GM12878 (cell line): Measurements from ENCODE around the gene SUPT4H1. TPM values are rescaled to one million over a fixed set of nuclear protein-coding genes. Genes with fewer than 3 reads are reported as not detected.
A peak's percentile ranks its signal among the peaks of the same experiment; 100 is the strongest.

ENCODE experiments used
- IKZF2 ChIP-seq, 2 experiments: fragments of 450-650 bp; IDR thresholded peaks; 2 replicates each; pipeline ENCODE4 v1.6.1; 2017; ENCODE audit warnings: mild to moderate bottlenecking in 2 of 2, moderate library complexity in 2 of 2
- NKRF ChIP-seq: fragments of 450-650 bp; conservative IDR thresholded peaks from 2 replicates; pipeline ENCODE4 v1.6.1; 2017; ENCODE audit warnings: mild to moderate bottlenecking, moderate library complexity
- PRDM15 ChIP-seq: fragments of 450-650 bp; formaldehyde crosslinking; IDR thresholded peaks from 2 replicates; pipeline ENCODE4 v1.4.0; 2020; ENCODE audit warnings: mild to moderate bottlenecking, moderate library complexity
- RELA ChIP-seq: fragments of 450-650 bp; IDR thresholded peaks from 2 replicates; pipeline ENCODE4 v1.8.0; 2014; ENCODE audit warnings: borderline replicate concordance; ENCODE audit not compliant: partially characterized antibody
- ZNF217 ChIP-seq: fragments of 450-650 bp; IDR thresholded peaks from 2 replicates; pipeline ENCODE4 v1.6.1; 2017; ENCODE audit warnings: antibody characterized with exemption, mild to moderate bottlenecking
- ZNF384 ChIP-seq: IDR thresholded peaks from 2 replicates; pipeline ENCODE4 v1.6.1; 2012; ENCODE audit warnings: low read depth, mild to moderate bottlenecking, low read length, improper control_type of control experiment, borderline replicate concordance
- polyA plus RNA-seq, 11 experiments: library from polyadenylated mRNA; depleted of rRNA in 4 of 11; unstranded in 6 of 11; stranded (reverse) in 5 of 11; fragments of >200 nt; fragmentation: Nextera tagmentation in 4 of 11; fragmentation: Illumina TruSeq in 1 of 11; extraction: Ambion mirVana in 4 of 11; extraction: Trizol in 1 of 11; gene quantifications; 1 replicate in 1 of 11; 2 replicates in 10 of 11; pipeline versions ENCODE4 v1.2.1 to v1.2.3, GENCODE V29; 2011 to 2016; ENCODE audit warnings: inconsistent platforms in 2 of 11, missing spikeins in 2 of 11, low read depth in 1 of 11
- total RNA-seq, 4 experiments: library from RNA; depleted of rRNA in 3 of 4; stranded (reverse); fragments of >200 nt in 3 of 4; fragmentation: Illumina TruSeq in 1 of 4; extraction: Trizol in 1 of 4; gene quantifications; 2 replicates each; pipeline versions ENCODE4 v1.2.1 to v1.2.3, GENCODE V29; 2013 to 2021

SUPT4H1 gene
- total and polyA plus RNA-seq, 10 of the 15 experiments (the other 5 are each of a cell fraction or from before 2014, with no cell fraction given), result 83.8 to 293 (median 128) TPM

- TF ChIP-seq RELA (no peak), ZNF384 (no peak), IKZF2 (IDR thresholded peaks at IDR 0.05) (peak; percentile 32 to 44; a peak in 2 of 4 replicates), PRDM15 (no peak), ZNF217 (no peak), NKRF (0 out of 2 replicates have a peak, but pooled peaks have one; percentile 11)
These were observed 16.8 kb downstream of the SUPT4H1 start (continued) for GRCh38 chr17:58335061-58335731.
